DND-41 (cell line): Measurements from ENCODE around the gene BICDL1.

ENCODE experiments used
- EZH2 ChIP-seq: IDR thresholded peaks from 3 replicates; pipeline ENCODE4 v1.6.1; 2012; ENCODE audit warnings: borderline replicate concordance, low read depth, mild to moderate bottlenecking, moderate library complexity, low read length, inconsistent platforms; ENCODE audit not compliant: severe bottlenecking
- TF ChIP-seq, protein P1 (sequence below): IDR thresholded peaks from 2 replicates; pipeline ENCODE4 v1.5.1; 2012; ENCODE audit warnings: borderline replicate concordance, low read length, moderate library complexity, mild to moderate bottlenecking; ENCODE audit not compliant: poor library complexity, severe bottlenecking; ENCODE audit errors: extremely low read depth

- TF ChIP-seq, protein P1, sequence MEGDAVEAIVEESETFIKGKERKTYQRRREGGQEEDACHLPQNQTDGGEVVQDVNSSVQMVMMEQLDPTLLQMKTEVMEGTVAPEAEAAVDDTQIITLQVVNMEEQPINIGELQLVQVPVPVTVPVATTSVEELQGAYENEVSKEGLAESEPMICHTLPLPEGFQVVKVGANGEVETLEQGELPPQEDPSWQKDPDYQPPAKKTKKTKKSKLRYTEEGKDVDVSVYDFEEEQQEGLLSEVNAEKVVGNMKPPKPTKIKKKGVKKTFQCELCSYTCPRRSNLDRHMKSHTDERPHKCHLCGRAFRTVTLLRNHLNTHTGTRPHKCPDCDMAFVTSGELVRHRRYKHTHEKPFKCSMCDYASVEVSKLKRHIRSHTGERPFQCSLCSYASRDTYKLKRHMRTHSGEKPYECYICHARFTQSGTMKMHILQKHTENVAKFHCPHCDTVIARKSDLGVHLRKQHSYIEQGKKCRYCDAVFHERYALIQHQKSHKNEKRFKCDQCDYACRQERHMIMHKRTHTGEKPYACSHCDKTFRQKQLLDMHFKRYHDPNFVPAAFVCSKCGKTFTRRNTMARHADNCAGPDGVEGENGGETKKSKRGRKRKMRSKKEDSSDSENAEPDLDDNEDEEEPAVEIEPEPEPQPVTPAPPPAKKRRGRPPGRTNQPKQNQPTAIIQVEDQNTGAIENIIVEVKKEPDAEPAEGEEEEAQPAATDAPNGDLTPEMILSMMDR, result no peak
- no peak for TF ChIP-seq EZH2
These were observed 126.8 kb downstream of the BICDL1 start for GRCh38 chr12:120115692-120116440.
